RPMI7951 (cell line): Measurements from ENCODE around the gene TOMM40. TPM values are rescaled to one million over a fixed set of nuclear protein-coding genes. Genes with fewer than 3 reads are reported as not detected.

Source experiments
- DNase-seq: peaks from one replicate; pipeline ENCODE4 v3.0.0-alpha.2; 2012; ENCODE audit warnings: low read depth
- total RNA-seq: library from RNA; depleted of rRNA; stranded (reverse); fragments of >200 nt; shearing (Covaris generic); gene quantifications from 2 replicates; pipeline ENCODE4 v1.2.3, GENCODE V29; 2014; rRNA removed

Gene TOMM40
- total RNA-seq, 1 experiment from 2014 or later = 75.2 TPM

- peak; percentile 56 for DNase-seq
Measured at GRCh38 chr19:44927746-44928145, 36.7 kb downstream of the TOMM40 start.

- DNase-seq = no peak
Measured at GRCh38 chr19:44930088-44930487, 39.0 kb downstream of the TOMM40 start.

DNA sequence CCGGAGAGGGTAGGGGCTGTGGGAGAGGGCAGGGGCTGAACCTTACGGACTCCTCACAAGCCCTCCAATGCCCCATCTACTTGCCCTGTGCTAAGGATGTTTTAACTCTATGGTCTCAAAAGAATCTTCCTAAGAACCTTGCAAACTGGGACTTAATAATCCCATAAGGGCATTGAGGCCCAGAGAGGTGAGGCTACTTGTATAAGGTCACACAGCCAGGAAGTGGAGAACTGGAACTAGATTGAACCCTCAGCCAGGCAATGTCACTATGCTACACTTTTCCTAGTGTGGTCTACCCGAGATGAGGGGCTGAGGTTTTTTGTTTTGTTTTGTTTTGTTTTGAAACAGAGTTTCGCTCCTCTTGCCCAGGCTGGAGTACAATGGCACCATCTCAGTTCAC, 40.5 kb downstream of the TOMM40 start:
- no peak for DNase-seq

- DNase-seq = no peak
Measured at GRCh38 chr19:44939668-44940067, 48.6 kb downstream of the TOMM40 start.

DNA sequence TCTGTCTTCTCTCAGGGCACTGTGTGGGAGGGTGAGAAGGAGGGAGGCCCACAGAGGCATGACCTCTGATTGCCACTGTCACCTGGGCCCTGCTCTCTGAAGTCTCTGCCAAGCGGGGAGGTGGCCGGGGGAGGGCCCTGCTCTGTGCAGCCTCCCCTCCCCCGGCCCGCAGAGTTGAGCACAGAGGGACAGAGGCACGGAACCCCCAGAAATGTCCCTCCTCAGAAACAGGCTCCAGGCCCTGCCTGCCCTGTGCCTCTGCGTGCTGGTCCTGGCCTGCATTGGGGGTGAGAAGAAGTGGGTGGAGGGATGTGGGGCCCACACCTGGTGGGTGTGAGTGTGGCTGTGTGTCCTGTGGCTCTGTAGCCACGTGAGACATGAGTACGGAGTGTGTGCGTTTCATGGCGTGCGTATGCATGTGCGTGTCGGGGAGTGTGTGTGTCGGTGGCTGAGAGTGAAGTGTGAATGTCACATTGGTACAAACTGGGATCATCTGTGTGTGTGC, 51.1 kb downstream of the TOMM40 start, which contains the start of gene APOC4:
Gene APOC4 (plus strand): TSS at position 171 of the 505 bp plus-strand sequence. CDS start 41 bp downstream, at position 212.
- no peak for DNase-seq

- peak; percentile 64 for DNase-seq
Measured at GRCh38 chr19:44943801-44944249, 52.8 kb downstream of the TOMM40 start.

- no peak for DNase-seq
Measured at GRCh38 chr19:44947041-44947581, 56.1 kb downstream of the TOMM40 start.

GRCh38 chr19:44948237-44948636, 57.2 kb downstream of the TOMM40 start:
- no peak for DNase-seq

DNA sequence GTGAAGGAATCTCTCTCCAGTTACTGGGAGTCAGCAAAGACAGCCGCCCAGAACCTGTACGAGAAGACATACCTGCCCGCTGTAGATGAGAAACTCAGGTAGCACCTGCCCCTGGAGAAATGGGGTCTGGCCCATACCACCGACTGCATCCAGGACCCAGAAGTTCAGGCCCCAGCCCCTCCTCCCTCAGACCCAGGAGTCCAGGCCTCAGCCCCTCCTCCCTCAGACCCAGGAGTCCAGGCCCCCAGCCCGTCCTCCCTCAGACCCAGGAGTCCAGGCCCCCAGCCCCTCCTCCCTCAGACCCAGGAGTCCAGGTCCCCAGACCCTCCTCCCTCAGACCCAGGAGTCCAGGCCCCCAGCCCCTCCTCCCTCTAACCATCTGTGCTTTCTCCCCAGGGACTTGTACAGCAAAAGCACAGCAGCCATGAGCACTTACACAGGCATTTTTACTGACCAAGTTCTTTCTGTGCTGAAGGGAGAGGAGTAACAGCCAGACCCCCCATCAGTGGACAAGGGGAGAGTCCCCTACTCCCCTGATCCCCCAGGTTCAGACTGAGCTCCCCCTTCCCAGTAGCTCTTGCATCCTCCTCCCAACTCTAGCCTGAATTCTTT, 57.8 kb downstream of the TOMM40 start:
- no peak for DNase-seq

GRCh38 chr19:44949550-44949949, 58.5 kb downstream of the TOMM40 start:
- DNase-seq = no peak

- peak; percentile 73 for DNase-seq
Measured at GRCh38 chr19:44951179-44952159, 60.4 kb downstream of the TOMM40 start.

Other genes with a start within 250 kb of the TOMM40 start
- 34.2 and 35.7 TPM in 2 replicates for gene PVR, start 247.3 kb upstream of the TOMM40 start, total RNA-seq
- gene CEACAM19, start 219.8 kb upstream of the TOMM40 start, total RNA-seq = 0.12 and 0.20 TPM in 2 replicates
- gene CEACAM16, start 192.1 kb upstream of the TOMM40 start, total RNA-seq = 0.20 TPM in 1 of 2 replicates, not detected in the other
- gene BCL3, start 142.5 kb upstream of the TOMM40 start, total RNA-seq = 21.8 and 22.6 TPM in 2 replicates
- gene CBLC, start 113.4 kb upstream of the TOMM40 start, total RNA-seq = not detected in 2 replicates
- gene BCAM, start 82.2 kb upstream of the TOMM40 start, total RNA-seq = 4.6 and 5.7 TPM in 2 replicates
- gene NECTIN2, start 45.0 kb upstream of the TOMM40 start, total RNA-seq = 49.3 and 51.0 TPM in 2 replicates
- 6.1 and 8.5 TPM in 2 replicates for gene APOE, start 14.5 kb downstream of the TOMM40 start, total RNA-seq
- gene APOC1, start 23.4 kb downstream of the TOMM40 start, total RNA-seq = 1.3 and 1.8 TPM in 2 replicates
- gene APOC4, start 51.0 kb downstream of the TOMM40 start, total RNA-seq = not detected in 2 replicates
- gene APOC2, start 54.8 kb downstream of the TOMM40 start, total RNA-seq = not detected in 2 replicates
- gene CLPTM1, start 64.1 kb downstream of the TOMM40 start, total RNA-seq = 35.0 and 52.5 TPM in 2 replicates
- gene RELB, start 110.2 kb downstream of the TOMM40 start, total RNA-seq = 7.2 and 9.9 TPM in 2 replicates
- 11.5 and 12.1 TPM in 2 replicates for gene CLASRP, start 147.8 kb downstream of the TOMM40 start, total RNA-seq
- gene ZNF296, start 185.2 kb downstream of the TOMM40 start, total RNA-seq = 0.48 and 0.59 TPM in 2 replicates
- gene GEMIN7, start 188.0 kb downstream of the TOMM40 start, total RNA-seq = 55.1 and 62.7 TPM in 2 replicates
- 17.2 and 30.5 TPM in 2 replicates for gene PPP1R37, start 201.9 kb downstream of the TOMM40 start, total RNA-seq